SK-N-MC (cell line): Measurements from ENCODE around the gene CHM.
"Not testable (repeated sequence)": the region's sequence is repeated elsewhere in the genome, so short reads cannot be mapped to it uniquely, and the experiment has no call there.

Experiments used
- DNase-seq: peaks from one replicate; pipeline ENCODE4 v3.0.0-alpha.2; 2011; ENCODE audit warnings: low read depth, low spot score
- H3K27ac ChIP-seq: fragments of 200-600 bp; sonication (generic); 2 replicates; pipeline ENCODE4 v1.5.1; 2016; ENCODE audit warnings: mixed run types
- H3K36me3 ChIP-seq: fragments of 200-600 bp; sonication (generic); 2 replicates; pipeline ENCODE4 v1.6.1; 2017; ENCODE audit warnings: antibody characterized with exemption, low read length, mixed read lengths; ENCODE audit not compliant: insufficient read depth
- H3K4me3 ChIP-seq: fragments of 200-600 bp; sonication (generic); 2 replicates; pipeline ENCODE4 v1.5.1; 2016
- H3K9ac ChIP-seq: fragments of 200-600 bp; sonication (generic); 2 replicates; pipeline ENCODE4 v1.8.0; 2017; ENCODE audit warnings: mixed run types, mixed read lengths; ENCODE audit not compliant: insufficient read length
- H3K9me3 ChIP-seq: fragments of 200-600 bp; sonication (generic); 2 replicates; pipeline ENCODE4 v1.6.1; 2017; ENCODE audit warnings: low read depth, mild to moderate bottlenecking, antibody characterized with exemption, low read length, moderate library complexity, mixed read lengths
- EZH2 ChIP-seq: fragments of 200-600 bp; sonication (generic); IDR thresholded peaks from one replicate; pipeline ENCODE4 v1.6.1; 2017; ENCODE audit warnings: antibody characterized with exemption
- FOXP2 ChIP-seq: optimal IDR thresholded peaks from 2 replicates; pipeline ENCODE3; 2011; ENCODE audit warnings: mild to moderate bottlenecking, moderate library complexity; ENCODE audit not compliant: insufficient read depth; ENCODE audit errors: extremely low read length, control extremely low read depth
- POLR2AphosphoS5 ChIP-seq: IDR thresholded peaks from 2 replicates; pipeline ENCODE4 v1.6.1; 2012; ENCODE audit warnings: mild to moderate bottlenecking, low read depth, low read length, borderline replicate concordance

Gene CHM

GRCh38 chrX:85980286-85980685 is 67.1 kb downstream of the CHM start:
- no peak for TF ChIP-seq POLR2AphosphoS5
- no peak for TF ChIP-seq FOXP2
- TF ChIP-seq EZH2, result no peak
- Histone ChIP-seq H3K9ac (no peak overlapping the region), H3K27ac (no peak overlapping the region), H3K4me3 (no peak overlapping the region), H3K36me3 (peaks cover 26% of the 10 kb centered on the region), H3K9me3 (no peaks in the 10 kb centered on the region)
- no peak for DNase-seq

GRCh38 chrX:85977218-85977617 is 70.1 kb downstream of the CHM start:
- no peak overlapping the region for H3K9ac ChIP-seq
- no peak overlapping the region for H3K27ac ChIP-seq
- peaks cover 31% of the 10 kb centered on the region for H3K36me3 ChIP-seq
- TF ChIP-seq FOXP2, result no peak
- no peak for TF ChIP-seq POLR2AphosphoS5
- TF ChIP-seq EZH2, result no peak
- H3K9me3 ChIP-seq, result no peaks in the 10 kb centered on the region
- no peak for DNase-seq
- no peak overlapping the region for H3K4me3 ChIP-seq

GRCh38 chrX:85972351-85972750 is 75.0 kb downstream of the CHM start:
- not testable (repeated sequence) for H3K4me3 ChIP-seq, H3K27ac ChIP-seq, DNase-seq, H3K9ac ChIP-seq, H3K9me3 ChIP-seq
- peaks cover 32% of the 10 kb centered on the region for H3K36me3 ChIP-seq

GRCh38 chrX:85964744-85965143 is 82.6 kb downstream of the CHM start:
- Histone ChIP-seq H3K4me3 (no peak overlapping the region), H3K9ac (no peak overlapping the region), H3K9me3 (no peaks in the 10 kb centered on the region), H3K36me3 (peaks cover 2% of the 10 kb centered on the region; the same call in 1 of the 2 replicates), H3K27ac (no peak overlapping the region)
- TF ChIP-seq FOXP2 (no peak), EZH2 (no peak), POLR2AphosphoS5 (no peak)
- DNase-seq, result no peak

GRCh38 chrX:85963736-85964135 is 83.6 kb downstream of the CHM start:
- Histone ChIP-seq H3K4me3 (no peak overlapping the region), H3K36me3 (no peaks in the 10 kb centered on the region), H3K9ac (no peak overlapping the region), H3K9me3 (no peaks in the 10 kb centered on the region), H3K27ac (no peak overlapping the region)
- TF ChIP-seq EZH2 (no peak), FOXP2 (no peak), POLR2AphosphoS5 (no peak)
- no peak for DNase-seq

- Histone ChIP-seq H3K4me3 (no peak overlapping the region), H3K9me3 (0 out of 2 replicates have a peak, but pooled peaks cover 4% of the 10 kb centered on the region), H3K36me3 (peaks cover 49% of the 10 kb centered on the region), H3K27ac (no peak overlapping the region), H3K9ac (no peak overlapping the region)
- no peak for DNase-seq
- no peak for TF ChIP-seq POLR2AphosphoS5
- TF ChIP-seq FOXP2, result no peak
- TF ChIP-seq EZH2, result no peak
Measured at GRCh38 chrX:85955510-85955909, 91.8 kb downstream of the CHM start.

- not testable (repeated sequence) for H3K9ac ChIP-seq, H3K27ac ChIP-seq, H3K4me3 ChIP-seq, H3K9me3 ChIP-seq, DNase-seq
- H3K36me3 ChIP-seq, result peaks cover 38% of the 10 kb centered on the region
Measured at GRCh38 chrX:85944751-85945150, 102.6 kb downstream of the CHM start.

- Histone ChIP-seq H3K36me3 (peaks cover 21% of the 10 kb centered on the region; the same call in 1 of the 2 replicates), H3K27ac (no peak overlapping the region), H3K9me3 (no peaks in the 10 kb centered on the region), H3K9ac (no peak overlapping the region), H3K4me3 (no peak overlapping the region)
- TF ChIP-seq POLR2AphosphoS5 (no peak), EZH2 (no peak), FOXP2 (no peak)
- no peak for DNase-seq
Measured at GRCh38 chrX:85941275-85941674, 106.1 kb downstream of the CHM start.

GRCh38 chrX:85939942-85940341 is 107.4 kb downstream of the CHM start:
- H3K9me3 ChIP-seq, H3K9ac ChIP-seq, H3K27ac ChIP-seq, DNase-seq, H3K4me3 ChIP-seq: not testable (repeated sequence)
- H3K36me3 ChIP-seq, result peaks cover 12% of the 10 kb centered on the region; the same call in 1 of the 2 replicates

GRCh38 chrX:85934399-85934798 is 113.0 kb downstream of the CHM start:
- H3K9me3 ChIP-seq, H3K4me3 ChIP-seq, H3K36me3 ChIP-seq, H3K9ac ChIP-seq, H3K27ac ChIP-seq, DNase-seq: not testable (repeated sequence)
